ENCODE data around the gene SBF1. TPM values are rescaled to one million over a fixed set of nuclear protein-coding genes. Genes with fewer than 3 reads are reported as not detected.
"Not testable (repeated sequence)": the region's sequence is repeated elsewhere in the genome, so short reads cannot be mapped to it uniquely, and the experiment has no call there.

SBF1 gene
- total and polyA plus RNA-seq, 11 donors = 38.2 to 91.8 (median 63.2) TPM

GRCh38 chr22:50522806-50523438 is 48.1 kb upstream of the SBF1 start:
- H3K4me1 ChIP-seq = peaks cover 0 to 35% (median 25%) of the 10 kb centered on the region in 12 donors
- peaks cover 0 to 73% (median 60%) of the 10 kb centered on the region in 9 donors for H3K36me3 ChIP-seq
- DNase-seq (peak in 3 of 5 donors; percentile 21 to 62 (median 29)), ATAC-seq (no peak)
- no peaks in the 10 kb centered on the region for H3K27me3 ChIP-seq
- H3K9me3 ChIP-seq = no peaks in the 10 kb centered on the region
- H3K27ac ChIP-seq = no peak overlapping the region
- no peak overlapping the region for H3K4me3 ChIP-seq
- 86 to 89% (median 88%) methylated on average over 14 to 22 of the region's 22 CpGs for WGBS, 4 donors
- TF ChIP-seq CTCF (IDR thresholded peaks at IDR 0.05) (no peak), POLR2A (IDR thresholded peaks at IDR 0.05) (no peak)
- intact Hi-C loops (cut with DNase I) = loop anchor here in 1 of 10 donors (10.0 kb wide), 1 partner anchor 278 kb away; the partner anchor contains the start of gene TUBGCP6

- intact Hi-C loops (cut with DNase I) = loop anchor here in 1 of 10 donors (10.0 kb wide), 1 partner anchor 278 kb away; the partner anchor contains the start of gene TUBGCP6
- Histone ChIP-seq H3K4me3 (no peak overlapping the region), H3K36me3 (peaks cover 0 to 77% (median 66%) of the 10 kb centered on the region in 9 donors), H3K9me3 (no peaks in the 10 kb centered on the region), H3K27ac (no peak overlapping the region), H3K27me3 (no peaks in the 10 kb centered on the region), H3K4me1 (peaks cover 0 to 33% (median 23%) of the 10 kb centered on the region in 12 donors)
- 87 to 92% (median 90%) methylated on average over 11 to 15 of the region's 15 CpGs for WGBS, 4 donors
- TF ChIP-seq POLR2A (IDR thresholded peaks at IDR 0.05) (no peak), CTCF (IDR thresholded peaks at IDR 0.05) (no peak)
- ATAC-seq (no peak), DNase-seq (peak in 2 of 5 donors; percentile 13 to 51)
These were observed 47.5 kb upstream of the SBF1 start for GRCh38 chr22:50522208-50522805.

- intact Hi-C loops (cut with DNase I) = loop anchor here in 1 of 10 donors (10.0 kb wide), 1 partner anchor 277 kb away; the partner anchor contains the start of gene TUBGCP6
- H3K4me3 ChIP-seq = no peak overlapping the region
- no peaks in the 10 kb centered on the region for H3K9me3 ChIP-seq
- H3K4me1 ChIP-seq = peaks cover 0 to 27% (median 17%) of the 10 kb centered on the region in 12 donors
- H3K27me3 ChIP-seq = no peaks in the 10 kb centered on the region
- ATAC-seq (no peak), DNase-seq (peak in 2 of 5 donors; percentile 8 to 23)
- peaks cover 0 to 83% (median 69%) of the 10 kb centered on the region in 9 donors for H3K36me3 ChIP-seq
- TF ChIP-seq POLR2A (IDR thresholded peaks at IDR 0.05) = no peak
- no peak for TF ChIP-seq CTCF (IDR thresholded peaks at IDR 0.05)
- H3K27ac ChIP-seq = no peak overlapping the region
- WGBS, 4 donors = 87 to 95% (median 94%) methylated on average over 7 to 10 of the region's 10 CpGs
These were observed 46.9 kb upstream of the SBF1 start for GRCh38 chr22:50521710-50522109.

GRCh38 chr22:50520826-50521453 is 46.1 kb upstream of the SBF1 start:
- TF ChIP-seq POLR2A (IDR thresholded peaks at IDR 0.05) (no peak), CTCF (IDR thresholded peaks at IDR 0.05) (no peak)
- intact Hi-C loops (cut with DNase I) = loop anchor here in 1 of 10 donors (10.0 kb wide), 1 partner anchor 276 kb away; the partner anchor contains the start of gene TUBGCP6
- Histone ChIP-seq H3K27me3 (no peaks in the 10 kb centered on the region), H3K27ac (no peak overlapping the region), H3K9me3 (no peaks in the 10 kb centered on the region), H3K4me3 (no peak overlapping the region), H3K4me1 (peaks cover 0 to 19% (median 12%) of the 10 kb centered on the region in 12 donors), H3K36me3 (peaks cover 0 to 91% (median 76%) of the 10 kb centered on the region in 9 donors)
- no peak for DNase-seq
- no peak for ATAC-seq
- WGBS, 4 donors = 95 to 96% (median 95%) methylated on average over 10 to 13 of the region's 13 CpGs

- not testable (repeated sequence) for H3K27ac ChIP-seq, H3K9me3 ChIP-seq, ATAC-seq, H3K4me3 ChIP-seq, H3K27me3 ChIP-seq, DNase-seq
- WGBS, 4 donors = 95 to 96% (median 95%) methylated on average over 8 of the region's 8 CpGs
- Histone ChIP-seq H3K36me3 (peaks cover 0 to 92% (median 76%) of the 10 kb centered on the region in 9 donors), H3K4me1 (peaks cover 0 to 15% (median 12%) of the 10 kb centered on the region in 12 donors)
- intact Hi-C loops (cut with DNase I) = loop anchor here in 1 of 10 donors (10.0 kb wide), 1 partner anchor 275 kb away; the partner anchor contains the start of gene TUBGCP6
These were observed 45.3 kb upstream of the SBF1 start for GRCh38 chr22:50520184-50520583.

Data from heart left ventricle (tissue), 16 donors.